Smooth muscle cell of the brain vasculature (primary cell): ENCODE results near the gene FBXO4.

Experiments used
- DNase-seq: peaks from one replicate; pipeline ENCODE4 v3.0.0-alpha.2; 2012; ENCODE audit warnings: low read depth, low spot score

FBXO4 gene

GRCh38 chr5:41924872-41925554, at the start of gene FBXO4:
TSS of gene FBXO4 (plus strand) at chr5:41925281. CDS start at chr5:41925310, 29 bp downstream.
- DNase-seq = peak; percentile 49

GRCh38 chr5:41876678-41877077, 48.4 kb upstream of the FBXO4 start:
- DNase-seq = no peak

- DNase-seq = no peak
Measured at GRCh38 chr5:41877408-41877807, 47.7 kb upstream of the FBXO4 start.

GRCh38 chr5:41878173-41878572, 46.9 kb upstream of the FBXO4 start:
- no peak for DNase-seq

- DNase-seq = no peak
Measured at GRCh38 chr5:41878643-41879478, 46.2 kb upstream of the FBXO4 start.

GRCh38 chr5:41882765-41883164, 42.3 kb upstream of the FBXO4 start:
- no peak for DNase-seq

- no peak for DNase-seq
Measured at GRCh38 chr5:41883243-41883642, 41.8 kb upstream of the FBXO4 start.

- no peak for DNase-seq
Measured at GRCh38 chr5:41883936-41884335, 41.1 kb upstream of the FBXO4 start.

- no peak for DNase-seq
Measured at GRCh38 chr5:41885286-41885685, 39.8 kb upstream of the FBXO4 start.

GRCh38 chr5:41891066-41891707, 33.9 kb upstream of the FBXO4 start:
- DNase-seq = no peak

GRCh38 chr5:41892031-41892430, 33.0 kb upstream of the FBXO4 start:
- DNase-seq = no peak

- DNase-seq = no peak
Measured at GRCh38 chr5:41893074-41893851, 31.8 kb upstream of the FBXO4 start.

GRCh38 chr5:41896230-41896629, 28.9 kb upstream of the FBXO4 start:
- DNase-seq = no peak

GRCh38 chr5:41903382-41903891, 21.6 kb upstream of the FBXO4 start:
- no peak for DNase-seq

- peak; percentile 98 for DNase-seq
Measured at GRCh38 chr5:41903892-41904799, 20.9 kb upstream of the FBXO4 start, which contains the start of gene RIMOC1. TSS of gene RIMOC1 (plus strand) at chr5:41904344. CDS start at chr5:41904368, 24 bp downstream.

- no peak for DNase-seq
Measured at GRCh38 chr5:41906151-41906550, 18.9 kb upstream of the FBXO4 start.

- DNase-seq = no peak
Measured at GRCh38 chr5:41908374-41909079, 16.6 kb upstream of the FBXO4 start.

- no peak for DNase-seq
Measured at GRCh38 chr5:41918105-41918504, 7.0 kb upstream of the FBXO4 start.

GRCh38 chr5:41921166-41921565, 3.9 kb upstream of the FBXO4 start:
- no peak for DNase-seq

GRCh38 chr5:41921874-41922273, 3.2 kb upstream of the FBXO4 start:
- no peak for DNase-seq
